UCSD-AML1 (cell line): ENCODE results near the gene SCG3.
A peak's percentile ranks its signal among the peaks of the same experiment; 100 is the strongest.

Experiments used
- DNase-seq: peaks from one replicate; lab custom pipeline; 2025; ENCODE audit not compliant: unreplicated experiment; lab: John Stamatoyannopoulos, UW

The SCG3 gene

GRCh38 chr15:51726302-51727073 is 45.2 kb downstream of the SCG3 start:
- DNase-seq: no peak

DNA sequence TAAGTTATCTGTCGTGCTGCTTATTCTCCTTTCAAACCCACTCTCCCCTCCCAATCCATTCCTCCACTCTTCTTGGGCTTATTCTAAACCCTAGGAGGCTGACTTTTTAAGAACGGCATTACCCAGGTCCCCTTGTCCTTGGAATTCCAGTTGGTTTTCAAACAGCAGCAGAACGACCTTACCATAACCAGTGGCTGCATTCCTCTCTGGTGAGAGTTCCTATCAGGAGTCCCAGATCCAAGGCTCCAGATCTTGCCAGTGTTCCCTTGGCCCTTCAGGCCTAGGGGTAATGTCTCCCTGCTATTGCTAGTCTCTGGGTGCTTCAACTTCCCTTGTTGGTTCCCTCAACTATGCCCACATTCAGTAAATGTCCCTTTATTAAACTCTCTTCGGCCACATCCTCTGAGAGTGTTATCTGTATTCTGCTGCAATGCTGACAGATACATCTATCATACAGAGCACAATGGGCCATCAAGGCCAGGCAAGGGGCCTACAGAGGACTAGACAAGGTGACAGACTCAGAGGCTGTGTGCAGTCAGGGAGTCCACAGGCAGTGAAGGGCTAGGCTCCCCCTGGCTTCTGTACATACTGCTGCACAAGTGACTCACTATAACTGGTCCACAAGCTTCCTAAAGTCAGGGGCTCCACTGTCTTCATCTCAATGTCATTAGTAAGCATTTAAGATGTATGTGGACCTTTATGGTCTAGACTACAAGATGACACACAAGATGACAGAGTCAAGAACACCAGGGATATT is 46.0 kb downstream of the SCG3 start:
- DNase-seq: peak; percentile 23

DNA sequence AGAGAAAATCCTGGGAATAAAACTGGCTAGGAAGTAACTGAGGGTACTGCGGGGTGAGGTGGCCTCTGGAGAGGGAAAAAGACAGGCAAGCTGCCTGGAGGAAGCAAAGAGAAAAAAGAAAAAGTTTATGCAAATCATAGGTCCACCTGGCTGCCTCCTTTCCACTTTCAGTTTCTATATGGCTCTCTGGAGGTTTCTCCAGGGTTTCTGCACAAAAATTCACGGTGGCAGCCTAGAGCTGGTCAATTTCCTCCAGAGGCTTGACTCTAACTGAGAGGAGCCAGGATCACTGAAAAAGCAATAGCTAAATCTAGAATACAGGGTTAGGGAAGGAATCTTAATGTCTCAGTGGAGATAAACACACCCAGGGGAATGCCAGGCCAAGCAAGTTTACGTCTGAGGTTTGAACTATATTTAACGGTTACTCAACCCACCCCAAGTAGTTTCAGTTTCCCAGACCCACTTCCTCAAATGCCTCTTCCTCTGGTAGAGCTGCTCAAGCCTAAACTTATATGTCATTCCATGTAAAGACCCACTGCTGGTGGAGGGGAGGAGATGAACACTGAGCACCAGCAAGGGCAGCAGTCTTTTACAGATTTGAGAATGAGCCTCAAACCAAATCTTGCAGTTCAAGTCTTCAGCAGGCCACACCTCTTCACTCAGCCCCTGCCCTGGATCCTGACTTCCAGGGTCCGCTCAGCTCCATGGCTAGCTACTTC is 50.4 kb downstream of the SCG3 start:
- peak; percentile 39 for DNase-seq

DNA sequence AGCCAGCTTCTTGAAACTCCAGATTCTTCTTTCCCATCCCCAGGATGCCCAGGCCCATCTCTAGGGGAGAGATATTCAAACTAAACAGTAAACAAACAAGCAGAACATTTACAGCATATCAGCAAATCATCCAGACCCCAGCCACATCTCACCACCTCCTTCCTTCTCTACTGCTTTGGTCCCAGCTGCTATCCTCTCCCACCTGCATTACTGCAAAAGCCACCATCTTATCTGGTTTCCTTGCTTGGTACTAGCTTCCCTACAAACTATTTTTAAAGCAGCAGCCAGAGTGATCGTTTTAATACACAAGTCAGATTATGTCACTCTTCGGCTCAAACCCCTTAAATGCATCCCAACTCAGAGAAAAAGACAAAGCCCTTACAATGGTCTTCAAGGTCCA is 51.3 kb downstream of the SCG3 start:
- no peak for DNase-seq

DNA sequence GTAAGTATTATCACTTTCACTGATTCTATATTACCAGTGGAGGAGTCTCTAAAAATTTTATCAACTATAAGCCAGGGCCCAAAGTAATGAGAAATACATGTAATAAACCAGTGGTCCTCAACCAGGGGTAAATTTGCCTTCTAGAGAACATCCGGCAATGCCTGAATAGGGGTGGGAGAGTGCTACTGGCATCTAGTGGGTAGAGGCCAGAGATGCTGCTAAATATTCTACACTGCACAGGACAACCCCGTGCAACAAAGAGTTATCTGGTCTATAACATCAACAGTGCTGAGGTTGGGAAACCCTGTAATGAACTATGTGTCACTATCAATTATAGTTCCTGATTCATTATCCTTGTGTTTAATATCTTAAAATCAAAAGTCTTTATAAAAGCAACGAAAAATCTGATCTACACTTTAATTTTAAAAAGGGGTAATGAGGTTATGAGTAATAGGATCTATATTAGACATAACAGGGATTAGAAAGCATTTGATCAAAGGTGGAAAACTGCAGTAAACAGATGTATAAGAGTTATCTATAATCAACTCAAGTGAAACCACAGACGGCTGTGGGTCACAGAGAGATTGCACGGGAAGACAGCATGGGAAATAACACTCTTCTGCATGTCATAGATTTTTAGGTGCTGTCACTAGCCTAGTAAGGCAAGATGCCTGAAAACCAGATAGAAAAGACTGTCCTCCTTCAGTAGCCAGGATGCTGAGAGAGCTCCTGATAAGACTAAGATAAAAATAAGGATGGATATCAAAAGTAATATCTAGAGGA is 54.1 kb downstream of the SCG3 start:
- no peak for DNase-seq

- DNase-seq: no peak
Observed at GRCh38 chr15:51736069-51736468, 54.8 kb downstream of the SCG3 start.

- DNase-seq: peak; percentile 65
Observed at GRCh38 chr15:51736751-51737521, 55.6 kb downstream of the SCG3 start.

- peak; percentile 76 for DNase-seq
Observed at GRCh38 chr15:51737522-51738305, 56.4 kb downstream of the SCG3 start, which contains the start of gene LYSMD2. Gene LYSMD2 (minus strand): TSS chr15:51737655. CDS start chr15:51737622, 33 bp downstream.

DNA sequence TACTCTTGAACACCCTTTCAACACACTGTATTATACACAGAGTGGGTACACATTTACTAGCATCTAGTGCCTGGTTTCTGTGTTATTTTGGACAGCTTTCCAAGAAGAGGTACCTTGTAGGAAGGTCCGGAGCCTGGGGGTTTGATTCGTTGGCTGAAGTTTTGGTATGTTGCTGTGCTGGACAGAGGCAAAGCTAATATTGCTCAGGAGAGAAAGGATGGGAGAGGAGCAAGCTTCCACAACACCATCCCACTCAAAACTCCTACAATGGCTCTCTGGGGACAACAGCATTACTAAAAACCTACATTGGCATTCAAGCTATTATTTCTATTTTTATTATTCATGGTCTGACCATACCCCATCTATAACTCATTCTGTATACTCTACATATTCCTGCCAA is 57.2 kb downstream of the SCG3 start:
- DNase-seq: no peak

DNA sequence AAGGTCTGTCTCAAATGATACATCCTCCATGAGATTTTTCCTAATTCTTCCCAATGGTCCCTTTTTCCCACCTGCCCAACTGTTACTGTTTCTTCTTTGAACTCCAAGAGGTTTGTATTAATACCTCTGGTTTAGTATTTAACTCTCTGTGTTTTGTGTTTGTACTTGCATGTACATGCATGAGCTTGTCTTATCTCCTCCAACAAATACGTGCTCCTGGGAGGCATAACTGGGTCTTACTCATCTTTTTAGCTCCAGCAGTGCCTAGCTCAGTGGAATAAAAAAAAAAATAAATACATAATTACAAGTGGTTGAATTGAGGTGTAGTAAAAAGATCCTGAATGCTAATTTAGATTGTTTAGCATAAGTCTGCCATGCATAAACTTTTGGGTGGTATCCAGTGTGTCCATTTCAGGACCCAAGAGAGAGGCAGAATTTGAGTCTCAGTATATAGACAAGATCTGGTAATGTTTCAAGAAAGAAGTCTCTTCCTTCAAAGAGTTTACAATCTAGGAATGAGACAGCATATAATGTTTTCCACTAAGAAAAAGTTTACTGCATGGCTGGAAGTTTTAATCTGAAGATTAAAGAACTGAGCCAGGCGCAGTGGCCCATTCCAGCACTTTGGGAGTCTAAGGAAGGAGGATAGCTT is 57.9 kb downstream of the SCG3 start:
- DNase-seq: no peak

GRCh38 chr15:51749307-51749706 is 68.0 kb downstream of the SCG3 start:
- no peak for DNase-seq

- DNase-seq: no peak
Observed at GRCh38 chr15:51750186-51750585, 68.9 kb downstream of the SCG3 start.

DNA sequence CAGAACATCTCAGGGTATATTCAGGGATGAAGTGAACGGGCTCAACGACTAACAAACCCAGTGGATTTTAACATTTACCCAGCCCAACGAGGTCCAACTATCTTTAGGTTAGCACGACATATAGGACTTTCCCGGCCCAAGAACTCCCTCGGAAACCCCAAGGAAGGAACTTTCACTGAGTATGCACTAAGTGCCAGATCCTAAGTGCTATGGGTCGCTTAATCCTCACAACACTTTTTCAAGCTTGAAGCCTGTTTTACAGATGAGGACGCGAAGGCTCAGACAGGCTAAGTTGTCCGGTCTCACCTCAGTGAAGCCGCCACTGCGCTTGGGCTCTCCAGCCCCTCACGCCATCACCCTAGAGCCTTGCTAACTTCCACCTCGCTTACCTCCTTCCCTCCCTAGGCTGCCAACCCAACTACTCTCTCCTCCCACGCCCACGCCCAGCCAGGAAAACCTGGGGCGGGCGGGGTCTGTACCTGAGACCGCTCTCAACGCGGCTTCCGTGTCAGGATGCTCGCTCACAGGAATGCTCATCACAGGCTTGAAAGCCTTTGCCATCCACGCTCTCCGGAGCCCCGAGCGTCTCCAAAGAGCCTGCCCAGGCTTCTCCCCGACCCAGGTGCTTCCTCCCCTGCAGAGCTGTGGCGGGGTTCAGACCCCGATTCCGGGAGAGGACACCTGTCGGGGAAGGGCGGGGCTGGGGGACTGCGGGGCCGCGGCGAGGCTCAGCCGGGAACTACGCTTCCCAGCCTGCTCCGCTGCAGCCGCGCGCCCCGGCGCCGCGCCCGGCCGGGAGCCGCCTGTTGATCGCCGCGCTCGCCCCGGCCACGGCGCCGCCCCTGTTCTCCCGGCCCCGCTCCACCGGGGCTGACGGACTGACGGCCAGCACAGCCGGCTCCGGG is 69.7 kb downstream of the SCG3 start, which contains the start of gene TMOD2:
Gene TMOD2, plus strand, starts transcription at position 806 of the 905 bp plus-strand sequence. CDS start 14,845 bp downstream, outside the sequence.
- DNase-seq: peak; percentile 31

DNA sequence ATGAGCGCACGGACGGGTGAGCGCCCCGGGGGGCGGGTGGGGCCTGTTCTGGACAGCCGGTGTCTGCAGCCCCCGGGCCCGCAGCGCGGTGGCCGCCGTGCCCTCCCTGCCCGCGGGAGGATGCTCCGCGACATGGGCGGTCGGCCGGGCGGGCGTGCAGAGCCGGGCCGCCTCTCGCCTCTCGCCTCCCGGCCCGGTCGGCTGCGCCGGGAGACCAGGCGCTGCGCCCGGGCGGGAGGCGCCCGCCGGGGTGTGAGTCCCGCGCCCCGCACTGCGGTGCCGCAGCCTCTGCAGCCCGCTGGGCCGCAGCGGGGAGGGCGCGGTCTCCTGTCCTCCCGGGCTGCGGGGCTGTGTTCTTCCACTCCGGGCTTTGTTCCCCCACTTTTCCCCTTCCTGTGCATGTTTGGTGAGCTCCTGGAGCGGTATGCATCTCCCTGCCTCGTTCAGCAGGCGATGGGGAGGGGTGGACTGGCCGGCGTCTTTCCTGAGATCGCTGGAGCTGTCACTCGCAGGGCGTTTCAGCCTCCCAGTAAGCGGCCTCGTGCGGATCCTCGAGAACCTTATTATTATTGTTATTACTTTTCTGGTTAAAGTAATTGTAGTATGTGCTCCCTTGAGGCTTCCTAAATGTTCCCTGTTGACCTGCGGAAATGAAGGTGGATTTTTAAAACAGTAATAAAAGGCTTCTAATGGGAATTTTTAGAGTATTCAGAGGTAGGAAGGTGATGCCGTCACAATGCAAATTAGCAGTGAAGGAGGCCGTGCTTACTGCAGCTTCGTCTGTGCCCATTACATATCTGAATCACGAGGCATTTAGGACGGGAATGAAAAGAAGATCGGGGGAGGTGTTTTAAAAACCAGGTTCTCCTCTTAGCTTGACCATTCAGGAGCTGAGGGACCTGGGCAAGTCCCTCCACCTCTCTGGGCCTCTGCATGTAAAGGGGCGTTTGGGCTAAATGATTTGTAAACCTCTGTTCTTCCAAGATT is 70.7 kb downstream of the SCG3 start:
- peak; percentile 28 for DNase-seq

GRCh38 chr15:51752888-51753287 is 71.6 kb downstream of the SCG3 start:
- no peak for DNase-seq

DNA sequence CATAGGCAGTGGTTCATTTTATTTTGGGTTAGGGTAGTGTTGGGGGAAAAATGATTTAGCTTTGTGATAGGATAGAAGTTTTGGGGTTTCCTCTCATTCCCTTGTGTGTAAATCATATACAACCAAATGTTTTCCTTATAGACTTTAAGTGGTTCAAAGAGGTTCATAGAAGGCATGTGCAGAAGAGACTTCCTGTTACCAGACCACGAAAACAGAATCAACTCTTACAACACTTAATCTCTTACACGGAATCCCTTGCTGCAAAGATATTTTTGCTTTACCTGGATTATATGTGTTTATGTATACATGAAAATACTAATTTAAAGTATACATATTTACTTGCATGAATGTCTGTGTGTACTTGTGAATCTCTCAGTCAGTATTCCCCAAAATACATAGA is 73.0 kb downstream of the SCG3 start:
- no peak for DNase-seq
